ENCODE data around the gene MFSD2B. TPM values are rescaled to one million over a fixed set of nuclear protein-coding genes. Genes with fewer than 3 reads are reported as not detected.
"Not testable (repeated sequence)": the region's sequence is repeated elsewhere in the genome, so short reads cannot be mapped to it uniquely, and the experiment has no call there.

MFSD2B gene
- total and polyA plus RNA-seq, 2 experiments from 2014 or later, result 0.23 to 0.69 TPM

DNA sequence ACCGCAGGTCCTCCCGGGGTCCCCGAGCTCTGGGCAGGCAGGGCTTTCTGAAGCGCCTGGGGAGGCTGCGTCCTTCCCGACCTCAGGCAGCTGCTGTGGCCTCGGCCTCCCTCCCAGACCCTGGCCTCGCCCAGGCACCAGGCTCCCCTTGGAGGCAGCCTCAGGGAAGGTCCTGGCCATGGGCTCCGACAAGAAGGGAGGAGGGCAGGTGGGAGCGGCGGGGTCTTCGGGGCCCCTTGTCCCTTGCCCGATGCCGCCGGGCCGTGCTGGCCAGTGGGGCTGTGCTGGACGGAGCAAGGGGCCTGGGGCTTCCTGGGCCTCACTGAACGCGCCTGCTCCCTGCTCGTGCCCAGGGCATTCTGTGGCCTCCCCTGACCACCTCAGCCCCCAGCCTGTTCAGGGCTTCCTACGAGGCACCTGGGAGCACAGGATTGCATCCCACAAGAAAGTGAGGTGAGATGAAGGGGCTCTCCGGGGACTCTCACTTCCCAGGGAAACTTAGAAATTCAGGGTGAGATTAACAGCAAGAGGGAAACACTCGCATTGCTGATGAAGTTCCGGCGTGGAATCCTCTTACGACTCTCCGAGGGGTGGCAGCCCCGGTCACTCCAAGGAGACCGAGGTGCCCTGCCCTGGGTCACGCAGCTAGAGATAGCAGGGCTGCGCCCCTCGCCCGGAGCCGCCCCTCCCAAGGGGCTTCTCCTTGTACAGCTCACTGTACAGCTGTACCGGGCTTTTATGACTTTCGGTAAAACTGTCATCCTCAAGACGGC, 778 bp downstream of the MFSD2B start:
- Histone ChIP-seq H3K4me3 (no peak overlapping the region), H3K4me1 (ENCODE audit: low read depth) (no peaks in the 10 kb centered on the region), H3K27me3 (peaks cover 18% of the 10 kb centered on the region), H3K36me3 (no peaks in the 10 kb centered on the region), H3K27ac (no peak overlapping the region), H3K9me3 (ENCODE audit: low read depth) (no peaks in the 10 kb centered on the region)
- no peak for TF ChIP-seq CTCF (IDR thresholded peaks at IDR 0.05; ENCODE audit: low read depth, low read length)
- no peak for DNase-seq (ENCODE audit: low read depth in 1 of 2, low spot score in 1 of 2)

- no peak for DNase-seq (ENCODE audit: low read depth in 1 of 2, low spot score in 1 of 2)
- H3K36me3 ChIP-seq, result no peaks in the 10 kb centered on the region
- H3K27me3 ChIP-seq, result peaks cover 18% of the 10 kb centered on the region
- H3K9me3 ChIP-seq (ENCODE audit: low read depth), result no peaks in the 10 kb centered on the region
- no peaks in the 10 kb centered on the region for H3K4me1 ChIP-seq (ENCODE audit: low read depth)
- H3K27ac ChIP-seq, result no peak overlapping the region
- H3K4me3 ChIP-seq, result no peak overlapping the region
- TF ChIP-seq CTCF (IDR thresholded peaks at IDR 0.05; ENCODE audit: low read depth, low read length), result no peak
Measured at GRCh38 chr2:24011250-24012104, 1.6 kb downstream of the MFSD2B start.

DNA sequence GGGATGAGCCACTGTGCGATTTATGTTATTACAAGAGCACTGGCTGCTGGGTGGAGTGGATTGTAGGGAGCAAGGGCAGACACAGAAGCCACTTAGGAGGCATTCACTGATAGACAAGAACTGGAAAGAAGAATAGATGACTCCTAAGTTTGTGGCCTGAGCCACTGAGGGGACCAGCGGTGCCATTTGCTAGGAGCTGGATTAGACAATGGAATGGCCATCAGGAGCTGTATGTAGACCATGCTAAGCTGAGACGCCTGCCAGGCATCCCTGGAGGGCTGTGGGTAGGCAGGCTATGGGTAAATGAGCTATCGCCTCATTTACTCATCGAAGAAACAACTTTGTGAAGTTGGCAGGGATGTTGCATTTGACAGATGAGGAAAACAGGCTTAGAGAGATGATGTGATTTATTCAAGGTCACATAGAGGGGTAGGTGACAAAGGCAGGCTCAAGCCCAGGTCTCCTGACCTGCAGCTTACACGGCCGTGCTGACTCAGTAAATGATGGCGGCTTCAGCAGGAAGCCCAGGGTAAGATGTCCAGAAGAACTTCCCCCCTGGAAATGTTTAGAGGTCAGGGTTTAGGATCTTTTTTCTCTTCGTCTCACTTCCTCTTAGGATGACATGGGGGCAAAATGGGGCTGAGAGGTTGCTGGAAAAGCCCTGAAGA, 2.8 kb downstream of the MFSD2B start:
- H3K4me1 ChIP-seq (ENCODE audit: low read depth), result no peaks in the 10 kb centered on the region
- no peaks in the 10 kb centered on the region for H3K36me3 ChIP-seq
- H3K27ac ChIP-seq, result no peak overlapping the region
- no peaks in the 10 kb centered on the region for H3K9me3 ChIP-seq (ENCODE audit: low read depth)
- H3K27me3 ChIP-seq, result peaks cover 18% of the 10 kb centered on the region
- H3K4me3 ChIP-seq, result no peak overlapping the region
- no peak for TF ChIP-seq CTCF (IDR thresholded peaks at IDR 0.05; ENCODE audit: low read depth, low read length)
- DNase-seq (ENCODE audit: low read depth in 1 of 2, low spot score in 1 of 2), result no peak

DNA sequence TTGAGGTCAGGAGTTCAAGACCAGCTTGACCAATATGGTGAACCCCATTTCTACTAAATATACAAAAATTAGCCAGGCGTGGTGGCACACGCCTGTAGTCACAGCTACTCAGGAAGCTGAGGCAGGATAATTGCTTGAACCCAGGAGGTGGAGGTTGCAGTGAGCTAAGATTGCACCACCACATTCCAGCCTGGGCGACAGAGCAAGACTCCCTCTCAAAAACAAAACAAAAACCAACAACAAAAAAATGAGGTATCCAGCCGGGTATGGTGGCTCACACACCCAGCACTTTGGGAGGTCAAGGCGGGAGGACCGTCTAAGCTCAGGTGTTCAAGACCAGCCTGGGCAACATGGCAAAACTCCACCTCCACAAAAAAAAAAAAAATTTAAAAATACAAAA, 5.0 kb downstream of the MFSD2B start:
- not testable (repeated sequence) for H3K27me3 ChIP-seq; DNase-seq (ENCODE audit: low read depth in 1 of 2, low spot score in 1 of 2); H3K9me3 ChIP-seq (ENCODE audit: low read depth); H3K4me1 ChIP-seq (ENCODE audit: low read depth); H3K36me3 ChIP-seq; H3K4me3 ChIP-seq; H3K27ac ChIP-seq

GRCh38 chr2:24015562-24016375, 5.9 kb downstream of the MFSD2B start:
- H3K4me3 ChIP-seq, result no peak overlapping the region
- no peaks in the 10 kb centered on the region for H3K4me1 ChIP-seq (ENCODE audit: low read depth)
- H3K27ac ChIP-seq, result peak overlapping the region; percentile 28
- peak; percentile 22 to 68 for DNase-seq (ENCODE audit: low read depth in 1 of 2, low spot score in 1 of 2)
- TF ChIP-seq CTCF (IDR thresholded peaks at IDR 0.05; ENCODE audit: low read depth, low read length), result no peak
- no peaks in the 10 kb centered on the region for H3K9me3 ChIP-seq (ENCODE audit: low read depth)
- peaks cover under 1% of the 10 kb centered on the region for H3K27me3 ChIP-seq
- no peaks in the 10 kb centered on the region for H3K36me3 ChIP-seq

Data from cardiac muscle cell (in vitro differentiated cells and primary cell).